Sigmoid colon (tissue), 7 donors: ENCODE results near the gene USH2A. TPM values are rescaled to one million over a fixed set of nuclear protein-coding genes. Genes with fewer than 3 reads are reported as not detected.
A peak's percentile ranks its signal among the peaks of the same experiment; 100 is the strongest.

ENCODE experiments used
- DNase-seq: peaks from one replicate; pipeline ENCODE4 v3.0.0-alpha.2; 2019
- H3K27ac ChIP-seq, 4 donors: fragments of 200-600 bp; sonication (generic); one replicate each; pipeline ENCODE4 v1.5.1; 2016 to 2019; ENCODE audit warnings: mild to moderate bottlenecking in 1 of 4
- H3K27me3 ChIP-seq, 3 donors: fragments of 200-600 bp; sonication (generic); one replicate each; pipeline ENCODE4 v1.5.1; 2019; ENCODE audit warnings: mild to moderate bottlenecking in 1 of 3
- H3K36me3 ChIP-seq, 4 donors: fragments of 200-600 bp; sonication (generic); one replicate each; pipeline ENCODE4 v1.5.1; 2016 to 2019
- H3K4me1 ChIP-seq, 4 donors: fragments of 200-600 bp; sonication (generic); one replicate each; pipeline ENCODE4 v1.5.1; 2017 to 2019
- H3K4me3 ChIP-seq, 4 donors: fragments of 200-600 bp; sonication (generic); one replicate each; pipeline ENCODE4 v1.5.1; 2017 to 2019; ENCODE audit warnings: mild to moderate bottlenecking in 2 of 4, moderate library complexity in 1 of 4
- H3K9me3 ChIP-seq, 4 donors: fragments of 200-600 bp in 3 of 4; sonication (generic) in 3 of 4; one replicate each; pipeline versions ENCODE4 v1.5.1 to v1.6.1; 2013 to 2019
- CTCF ChIP-seq, 4 experiments: fragments of 450-650 bp in 3 of 4; fragments of 200-600 bp in 1 of 4; IDR thresholded peaks; one replicate each; pipeline ENCODE4 v1.5.1; 2016 to 2019; ENCODE audit warnings: antibody characterized with exemption in 4 of 4, mild to moderate bottlenecking in 3 of 4, moderate library complexity in 2 of 4
- EP300 ChIP-seq, 4 donors: sonication (generic); formaldehyde crosslinking; IDR thresholded peaks; one replicate each; pipeline ENCODE4 v1.6.1; 2017; ENCODE audit warnings: antibody characterized with exemption in 4 of 4
- POLR2A ChIP-seq, 2 donors: fragments of 450-650 bp; IDR thresholded peaks; one replicate each; pipeline ENCODE4 v1.6.1; 2016; ENCODE audit warnings: antibody characterized with exemption in 2 of 2, mild to moderate bottlenecking in 2 of 2, moderate library complexity in 2 of 2
- POLR2AphosphoS5 ChIP-seq, 4 donors: sonication (generic); formaldehyde crosslinking; IDR thresholded peaks; one replicate each; pipeline ENCODE4 v1.6.1; 2017; ENCODE audit warnings: antibody characterized with exemption in 4 of 4
- WGBS, 2 donors: extraction: QIAGEN DNeasy Blood & Tissue Kit; methylation state at CpG; one replicate each; pipeline ENCODE4 v1.1.7; 2013; 5-methylcytosine and 5-hydroxymethylcytosine counted together
- intact Hi-C: fragments of 100-400 bp; cut with DNase I; formaldehyde crosslinking; loops from one replicate; pipeline ENCODE4 v1.15.1; 2023
- polyA plus RNA-seq, 3 donors: library from polyadenylated mRNA; stranded (reverse); fragments of 200-250 nt; gene quantifications; one replicate each; pipeline ENCODE4 v1.2.3, GENCODE V29; 2013
- total RNA-seq, 4 donors: library from RNA; depleted of rRNA; stranded (reverse); fragments of >200 nt; gene quantifications; one replicate each; pipeline ENCODE4 v1.1.0, GENCODE V29; 2016
- donor health status: healthy with polysubstance abuse.
- donor health status: Bipolar disorder and iron deficiency.
- donor health status: healthy.

Gene USH2A
- total and polyA plus RNA-seq, 7 donors = under 0.01 TPM; not detected in 6

- no peaks in the 10 kb centered on the region for H3K9me3 ChIP-seq
- peaks cover 0 to 55% (median 3%) of the 10 kb centered on the region in 4 donors for H3K36me3 ChIP-seq
- no peak overlapping the region for H3K4me3 ChIP-seq
- intact Hi-C loops = no loop called here
- no peak for DNase-seq
- H3K27me3 ChIP-seq = no peaks in the 10 kb centered on the region
- no peak for TF ChIP-seq CTCF (IDR thresholded peaks at IDR 0.05)
- H3K4me1 ChIP-seq = peaks cover 0 to 81% (median 35%) of the 10 kb centered on the region in 4 donors
- H3K27ac ChIP-seq = no peak overlapping the region
Measured at GRCh38 chr1:215605011-215605621, 818.1 kb downstream of the USH2A start.

DNA sequence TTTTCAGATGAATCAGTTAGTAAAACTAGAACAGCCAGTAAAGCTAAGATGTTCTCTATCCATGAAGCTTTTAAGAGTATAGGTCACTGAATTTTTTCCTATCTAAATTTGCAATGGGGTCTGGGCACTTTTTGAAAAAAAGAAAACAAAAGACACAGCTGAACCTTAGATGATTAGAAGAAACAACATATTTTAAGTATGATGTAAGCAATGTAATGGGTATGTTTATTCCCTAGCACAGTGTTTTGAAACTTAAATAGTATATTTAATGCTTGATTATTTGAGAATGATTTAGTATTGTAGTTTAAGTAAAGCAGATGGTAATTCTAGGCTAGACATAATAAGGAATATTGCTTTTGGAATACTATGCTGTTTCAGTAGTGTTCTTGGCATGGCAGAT is 819.9 kb downstream of the USH2A start:
- Histone ChIP-seq H3K36me3 (peaks cover 0 to 37% (median 0%) of the 10 kb centered on the region in 4 donors), H3K27ac (peak overlapping the region in 2 of 4 donors; percentile 44 to 47), H3K4me3 (no peak overlapping the region), H3K4me1 (peaks cover 0 to 82% (median 41%) of the 10 kb centered on the region in 4 donors), H3K27me3 (no peaks in the 10 kb centered on the region), H3K9me3 (no peaks in the 10 kb centered on the region)
- TF ChIP-seq POLR2AphosphoS5 (IDR thresholded peaks at IDR 0.05) = no peak
- no peak for TF ChIP-seq POLR2A (IDR thresholded peaks at IDR 0.05)
- TF ChIP-seq EP300 (IDR thresholded peaks at IDR 0.05) = no peak
- TF ChIP-seq CTCF (IDR thresholded peaks at IDR 0.05) = no peak
- DNase-seq = no peak
- intact Hi-C loops = loop anchor here (5.0 kb wide), 1 partner anchor 36 kb away; the partner anchor contains the start of gene KCTD3

GRCh38 chr1:215601276-215601675 is 822.0 kb downstream of the USH2A start:
- H3K9me3 ChIP-seq = no peaks in the 10 kb centered on the region
- no peak for DNase-seq
- peaks cover 0 to 47% (median 0%) of the 10 kb centered on the region in 4 donors for H3K36me3 ChIP-seq
- intact Hi-C loops = loop anchor here (5.0 kb wide), 1 partner anchor 34 kb away; the partner anchor contains the start of gene KCTD3
- no peaks in the 10 kb centered on the region for H3K27me3 ChIP-seq
- 81 to 95% methylated on average over 2 of the region's 2 CpGs for WGBS, 2 donors
- H3K4me3 ChIP-seq = no peak overlapping the region
- H3K4me1 ChIP-seq = peaks cover 0 to 85% (median 36%) of the 10 kb centered on the region in 4 donors
- no peak overlapping the region for H3K27ac ChIP-seq
- TF ChIP-seq CTCF (IDR thresholded peaks at IDR 0.05) = no peak
- no peak for TF ChIP-seq POLR2A (IDR thresholded peaks at IDR 0.05)
- no peak for TF ChIP-seq POLR2AphosphoS5 (IDR thresholded peaks at IDR 0.05)
- TF ChIP-seq EP300 (IDR thresholded peaks at IDR 0.05) = no peak

- H3K4me3 ChIP-seq = no peak overlapping the region
- peaks cover 0 to 52% (median under 1%) of the 10 kb centered on the region in 4 donors for H3K36me3 ChIP-seq
- intact Hi-C loops = loop anchor here (5.0 kb wide), 1 partner anchor 34 kb away; the partner anchor contains the start of gene KCTD3
- H3K9me3 ChIP-seq = no peaks in the 10 kb centered on the region
- no peaks in the 10 kb centered on the region for H3K27me3 ChIP-seq
- H3K4me1 ChIP-seq = peaks cover 0 to 85% (median 32%) of the 10 kb centered on the region in 4 donors
- DNase-seq = no peak
- TF ChIP-seq POLR2AphosphoS5 (IDR thresholded peaks at IDR 0.05) = no peak
- TF ChIP-seq EP300 (IDR thresholded peaks at IDR 0.05) = no peak
- TF ChIP-seq POLR2A (IDR thresholded peaks at IDR 0.05) = no peak
- no peak for TF ChIP-seq CTCF (IDR thresholded peaks at IDR 0.05)
- WGBS, 2 donors = 96 to 98% methylated on average over 10 of the region's 10 CpGs
- peak overlapping the region in 2 of 4 donors; percentile 37 to 54 for H3K27ac ChIP-seq
Measured at GRCh38 chr1:215600867-215601266, 822.4 kb downstream of the USH2A start.
